Effector memory CD4-positive, alpha-beta T cell (primary cell): Measurements from ENCODE around the gene AGAP1.

ENCODE experiments used
- DNase-seq, 3 donors: peaks; one replicate each; pipeline ENCODE4 v3.0.0-alpha.2; 2020
- H3K27ac ChIP-seq: 2 replicates; pipeline ENCODE4 v1.7.0; 2013; ENCODE audit warnings: mild to moderate bottlenecking, low read length, moderate library complexity; ENCODE audit not compliant: insufficient read depth, poor library complexity, severe bottlenecking
- H3K27me3 ChIP-seq: replicated peaks from 2 replicates; pipeline ENCODE4 v1.7.0; 2013; ENCODE audit warnings: mild to moderate bottlenecking, low read length; ENCODE audit not compliant: insufficient read depth, control insufficient read depth, poor library complexity, severe bottlenecking
- H3K36me3 ChIP-seq: 2 replicates; pipeline ENCODE4 v1.7.0; 2013; ENCODE audit warnings: mild to moderate bottlenecking, low read length, moderate library complexity; ENCODE audit not compliant: control insufficient read depth, insufficient read depth
- H3K4me1 ChIP-seq: 2 replicates; pipeline ENCODE4 v1.7.0; 2013; ENCODE audit warnings: low read length, mild to moderate bottlenecking; ENCODE audit not compliant: control insufficient read depth, insufficient read depth, poor library complexity, severe bottlenecking
- H3K4me3 ChIP-seq: 2 replicates; pipeline ENCODE4 v1.7.0; 2013; ENCODE audit warnings: low read length, low read depth, mild to moderate bottlenecking; ENCODE audit not compliant: insufficient read depth, poor library complexity, severe bottlenecking
- H3K9me3 ChIP-seq: 2 replicates; pipeline ENCODE4 v1.7.0; 2013; ENCODE audit warnings: mild to moderate bottlenecking, low read length, moderate library complexity; ENCODE audit not compliant: control insufficient read depth

The AGAP1 gene

DNA sequence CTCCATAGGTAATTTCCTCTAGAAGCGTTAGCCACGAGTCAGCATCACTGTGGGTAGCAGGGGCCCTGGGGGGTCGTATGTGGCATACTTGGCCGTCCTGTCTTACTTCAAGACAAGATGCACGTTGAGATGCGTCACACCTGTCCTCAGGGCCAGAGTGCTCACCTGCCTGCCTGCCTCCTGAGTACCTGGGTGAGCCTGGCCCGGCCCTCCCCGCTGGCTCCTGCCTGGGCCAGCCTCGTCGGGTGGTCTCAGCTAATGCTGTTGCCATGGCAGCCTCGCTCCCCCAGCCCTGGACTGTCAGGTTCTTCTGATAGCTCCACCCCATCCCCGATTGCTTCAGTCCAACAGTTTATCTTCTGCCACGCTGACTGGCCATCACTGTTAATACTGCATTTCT, 441.9 kb downstream of the AGAP1 start:
- Histone ChIP-seq H3K36me3 (no peaks in the 10 kb centered on the region), H3K9me3 (no peaks in the 10 kb centered on the region), H3K27ac (no peak overlapping the region), H3K4me1 (no peaks in the 10 kb centered on the region), H3K27me3 (no peaks in the 10 kb centered on the region), H3K4me3 (no peak overlapping the region)
- DNase-seq: no peak

DNA sequence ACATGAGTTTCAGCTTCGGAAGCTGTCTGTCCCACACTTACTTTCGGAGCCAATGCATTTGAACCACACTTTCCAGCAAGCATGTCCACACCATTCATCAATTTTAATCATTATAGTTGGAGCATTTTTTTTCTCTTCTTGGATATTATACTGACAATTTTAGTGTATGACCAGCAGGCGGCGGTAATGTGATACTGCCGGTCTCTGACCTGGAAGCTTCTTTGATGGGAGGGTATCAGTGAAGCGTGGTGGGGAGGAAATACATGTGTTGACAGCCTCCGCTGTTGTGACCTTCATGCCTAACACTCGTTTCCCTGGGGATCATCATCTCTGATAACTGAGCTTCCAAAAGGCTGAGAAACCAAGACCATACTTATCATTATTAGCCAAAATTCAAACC, 442.6 kb downstream of the AGAP1 start:
- no peaks in the 10 kb centered on the region for H3K4me1 ChIP-seq
- no peaks in the 10 kb centered on the region for H3K27me3 ChIP-seq
- no peak for DNase-seq
- H3K4me3 ChIP-seq: no peak overlapping the region
- no peaks in the 10 kb centered on the region for H3K9me3 ChIP-seq
- H3K36me3 ChIP-seq: no peaks in the 10 kb centered on the region
- no peak overlapping the region for H3K27ac ChIP-seq

DNA sequence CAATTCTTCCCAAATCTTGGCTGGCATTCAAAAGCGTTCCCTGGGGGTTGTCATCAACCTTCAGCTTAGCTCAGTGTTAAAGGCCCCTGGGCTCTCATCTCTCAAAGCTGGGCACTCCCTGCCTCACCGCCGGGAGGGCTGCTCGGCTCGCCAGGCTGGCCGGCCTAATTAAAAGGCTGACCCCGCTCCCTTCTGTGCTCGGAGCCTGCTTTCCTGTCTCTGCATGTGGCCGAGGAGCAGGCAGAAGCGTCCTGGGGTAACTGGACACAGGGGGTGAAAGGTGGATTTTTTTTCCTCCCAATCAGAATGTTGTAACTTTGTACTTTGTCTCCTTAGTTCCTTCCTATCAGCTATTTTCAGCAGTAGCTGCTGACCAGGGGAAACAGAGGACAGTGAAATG, 443.2 kb downstream of the AGAP1 start:
- no peaks in the 10 kb centered on the region for H3K27me3 ChIP-seq
- H3K4me3 ChIP-seq: no peak overlapping the region
- no peaks in the 10 kb centered on the region for H3K36me3 ChIP-seq
- no peaks in the 10 kb centered on the region for H3K9me3 ChIP-seq
- no peak overlapping the region for H3K27ac ChIP-seq
- H3K4me1 ChIP-seq: no peaks in the 10 kb centered on the region
- no peak for DNase-seq

DNA sequence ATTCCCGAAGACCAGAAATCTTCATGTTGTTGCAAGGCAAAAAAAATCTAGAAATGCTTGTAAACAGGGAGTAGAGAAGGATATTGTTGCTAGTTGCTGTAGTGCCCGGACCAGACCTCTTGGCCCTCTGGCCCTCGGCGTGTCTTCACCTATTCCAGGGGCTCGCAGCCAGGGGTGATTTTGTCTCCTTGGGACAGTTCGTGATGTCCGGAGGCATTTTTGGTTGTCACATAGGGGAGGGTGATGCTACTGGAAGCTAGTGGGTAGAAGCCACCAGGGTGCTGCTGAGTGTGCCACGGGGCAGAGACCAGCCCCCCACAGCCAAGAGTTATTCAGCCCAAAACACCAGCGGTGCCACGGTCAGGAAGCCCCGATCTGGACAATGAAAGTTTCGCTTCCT, 443.7 kb downstream of the AGAP1 start:
- Histone ChIP-seq H3K9me3 (no peaks in the 10 kb centered on the region), H3K4me1 (no peaks in the 10 kb centered on the region), H3K27me3 (no peaks in the 10 kb centered on the region), H3K4me3 (no peak overlapping the region), H3K36me3 (no peaks in the 10 kb centered on the region), H3K27ac (no peak overlapping the region)
- DNase-seq: no peak

DNA sequence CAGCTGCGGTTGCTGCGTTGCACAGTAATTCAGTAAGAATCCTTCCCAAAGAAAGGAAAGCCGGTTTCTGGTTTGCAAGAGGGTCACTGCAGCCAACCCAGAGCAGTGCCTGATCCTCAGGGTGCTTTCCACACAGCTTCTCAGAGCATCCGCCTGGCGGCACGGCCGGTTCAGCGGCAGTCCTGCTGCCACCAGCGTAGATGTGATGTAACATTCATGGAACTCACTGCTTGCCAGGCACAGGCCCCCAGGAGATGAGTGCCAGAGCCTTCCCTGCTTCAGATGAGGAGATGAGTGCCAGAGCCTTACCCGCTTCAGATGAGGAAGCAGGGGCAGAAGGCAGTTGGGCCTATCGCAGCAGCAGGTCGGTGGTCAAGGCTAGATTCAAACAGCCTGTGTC, 444.1 kb downstream of the AGAP1 start:
- no peaks in the 10 kb centered on the region for H3K4me1 ChIP-seq
- no peak overlapping the region for H3K4me3 ChIP-seq
- H3K27me3 ChIP-seq: no peaks in the 10 kb centered on the region
- H3K9me3 ChIP-seq: no peaks in the 10 kb centered on the region
- no peak overlapping the region for H3K27ac ChIP-seq
- no peak for DNase-seq
- H3K36me3 ChIP-seq: no peaks in the 10 kb centered on the region

DNA sequence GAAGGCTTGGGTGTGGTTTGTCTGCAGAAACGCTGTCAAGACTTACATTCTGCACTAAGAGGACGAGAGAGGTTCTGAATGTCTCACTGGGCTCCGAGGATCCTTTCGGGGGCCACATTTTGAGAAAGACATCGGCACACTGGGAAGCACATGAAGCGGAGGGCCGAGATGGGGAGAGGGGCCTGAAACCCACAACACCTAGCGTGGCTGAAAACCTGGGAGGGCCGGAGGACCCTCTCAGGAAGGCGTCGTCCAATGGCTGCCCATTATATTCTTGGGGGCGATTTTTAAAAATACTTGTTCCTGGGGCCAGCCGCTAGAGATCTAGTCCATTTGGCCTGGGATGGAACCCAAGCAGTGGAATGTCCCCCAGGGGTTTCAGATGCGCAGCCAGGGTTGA, 444.8 kb downstream of the AGAP1 start:
- Histone ChIP-seq H3K4me3 (no peak overlapping the region), H3K9me3 (no peaks in the 10 kb centered on the region), H3K27me3 (no peaks in the 10 kb centered on the region), H3K4me1 (no peaks in the 10 kb centered on the region), H3K27ac (no peak overlapping the region), H3K36me3 (no peaks in the 10 kb centered on the region)
- no peak for DNase-seq

DNA sequence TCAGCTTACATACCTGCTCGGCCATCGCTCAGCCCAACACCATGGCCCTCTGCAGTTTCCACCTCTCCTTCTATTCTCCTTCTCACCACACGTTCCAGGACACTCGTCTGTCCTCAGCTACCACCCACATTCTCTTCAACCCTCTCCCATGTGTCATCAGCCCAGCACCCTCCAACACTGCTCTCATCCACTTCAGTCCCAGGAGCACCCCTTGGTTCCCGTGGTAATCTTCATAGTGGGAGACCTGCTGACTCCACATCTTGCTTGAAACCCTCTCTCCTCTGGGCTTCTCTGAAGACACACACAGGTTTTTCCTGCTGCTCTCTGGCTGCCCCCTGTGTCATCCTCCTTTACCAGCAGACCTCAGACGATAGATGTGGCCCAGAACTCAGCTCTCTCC, 445.6 kb downstream of the AGAP1 start:
- DNase-seq: no peak
- Histone ChIP-seq H3K27ac (no peak overlapping the region), H3K36me3 (no peaks in the 10 kb centered on the region), H3K4me3 (no peak overlapping the region), H3K27me3 (no peaks in the 10 kb centered on the region), H3K4me1 (no peaks in the 10 kb centered on the region), H3K9me3 (no peaks in the 10 kb centered on the region)

DNA sequence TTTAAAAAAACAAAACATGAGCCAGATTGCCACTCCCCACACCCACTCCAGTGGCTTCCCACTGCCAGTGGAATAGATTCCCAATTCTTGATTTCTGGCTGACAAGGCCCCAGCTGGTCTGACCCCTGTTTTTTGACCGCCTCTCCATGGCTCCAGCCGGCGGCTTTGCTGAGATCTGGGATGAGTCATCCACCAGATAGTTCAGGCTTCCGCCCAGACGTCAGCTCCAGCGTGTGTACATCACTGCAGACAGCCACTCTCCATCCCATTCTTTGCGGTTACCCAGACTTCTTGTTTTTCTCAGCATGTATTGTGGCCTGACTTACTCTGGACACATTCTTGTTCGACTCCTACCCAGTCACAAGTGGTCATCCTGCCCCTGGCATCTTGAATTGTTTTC, 446.5 kb downstream of the AGAP1 start:
- no peak for DNase-seq
- no peak overlapping the region for H3K4me3 ChIP-seq
- no peak overlapping the region for H3K27ac ChIP-seq
- no peaks in the 10 kb centered on the region for H3K4me1 ChIP-seq
- H3K27me3 ChIP-seq: no peaks in the 10 kb centered on the region
- H3K36me3 ChIP-seq: no peaks in the 10 kb centered on the region
- no peaks in the 10 kb centered on the region for H3K9me3 ChIP-seq

DNA sequence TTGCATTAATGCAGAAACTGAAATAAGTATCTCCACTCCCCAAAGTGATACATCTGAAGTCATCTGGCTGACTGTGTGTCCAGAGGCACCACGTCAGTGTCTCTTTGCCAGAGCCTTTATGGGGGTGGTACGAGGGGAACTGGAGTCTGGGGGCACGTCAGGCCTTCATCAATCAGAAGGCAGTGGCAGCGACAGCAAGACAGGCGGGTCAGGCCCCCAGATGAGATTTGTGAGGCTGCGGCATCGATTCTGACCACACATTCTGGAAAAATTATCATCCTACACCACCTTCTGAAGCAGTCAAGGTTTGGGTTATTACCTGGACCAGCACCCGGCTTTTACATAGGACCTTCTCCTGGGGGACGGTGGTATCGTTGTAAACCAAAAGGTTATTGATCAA, 450.7 kb downstream of the AGAP1 start:
- no peak for DNase-seq
- no peaks in the 10 kb centered on the region for H3K9me3 ChIP-seq
- H3K27me3 ChIP-seq: no peaks in the 10 kb centered on the region
- H3K27ac ChIP-seq: no peak overlapping the region
- no peaks in the 10 kb centered on the region for H3K36me3 ChIP-seq
- H3K4me1 ChIP-seq: no peaks in the 10 kb centered on the region
- no peak overlapping the region for H3K4me3 ChIP-seq

DNA sequence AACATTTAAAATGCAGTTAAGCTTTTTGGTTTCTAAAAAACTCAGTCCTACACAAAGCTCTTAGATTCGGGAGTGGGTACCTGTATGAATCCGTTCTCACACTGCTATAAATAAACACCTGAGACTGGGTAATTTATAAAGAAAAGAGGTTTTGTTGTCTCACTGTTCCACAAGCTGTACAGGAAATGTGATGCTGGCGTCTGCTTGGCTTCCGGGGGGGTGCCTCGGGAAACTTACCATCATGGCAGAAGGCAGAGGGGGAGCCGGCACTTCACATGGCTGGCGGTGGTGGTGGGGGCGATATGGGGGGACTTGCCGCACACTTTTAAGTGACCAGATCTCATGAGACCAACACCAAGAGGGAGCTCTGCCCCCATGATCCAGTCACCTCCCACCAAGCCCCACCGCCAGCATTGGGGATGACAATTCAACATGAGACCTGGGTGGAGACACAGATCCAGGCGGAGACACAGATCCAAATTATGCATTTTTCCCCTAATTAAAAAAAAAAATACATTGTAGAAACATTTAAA, 451.8 kb downstream of the AGAP1 start:
- no peaks in the 10 kb centered on the region for H3K4me1 ChIP-seq
- H3K36me3 ChIP-seq: no peaks in the 10 kb centered on the region
- no peak overlapping the region for H3K4me3 ChIP-seq
- H3K27ac ChIP-seq: no peak overlapping the region
- H3K9me3 ChIP-seq: no peaks in the 10 kb centered on the region
- H3K27me3 ChIP-seq: no peaks in the 10 kb centered on the region
- DNase-seq: peak in 1 of 3 donors; percentile 2

DNA sequence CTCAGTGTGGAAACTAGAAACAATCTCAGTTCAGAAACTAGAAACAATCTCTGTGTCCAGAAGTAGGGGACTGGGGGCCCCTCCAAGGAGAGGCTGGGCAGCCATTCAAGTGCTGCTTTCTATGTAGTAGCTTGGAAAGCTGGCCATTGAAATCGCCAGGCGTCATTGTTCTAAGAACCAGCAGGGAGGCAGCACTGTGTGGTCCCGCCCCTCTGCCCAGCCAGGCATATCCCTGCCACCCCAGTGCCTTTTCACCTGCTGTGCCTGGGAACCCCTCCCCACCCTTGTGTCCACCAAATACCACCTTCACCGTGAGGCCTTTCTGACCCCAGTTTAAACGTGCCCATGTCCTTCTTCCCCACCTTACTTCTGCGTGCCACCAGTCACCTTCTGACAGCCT, 452.7 kb downstream of the AGAP1 start:
- no peak overlapping the region for H3K27ac ChIP-seq
- no peaks in the 10 kb centered on the region for H3K9me3 ChIP-seq
- peaks cover 3% of the 10 kb centered on the region for H3K4me1 ChIP-seq
- no peaks in the 10 kb centered on the region for H3K27me3 ChIP-seq
- H3K36me3 ChIP-seq: no peaks in the 10 kb centered on the region
- no peak overlapping the region for H3K4me3 ChIP-seq
- DNase-seq: no peak
